ENCODE results near the gene COX8C. TPM values are rescaled to one million over a fixed set of nuclear protein-coding genes. Genes with fewer than 3 reads are reported as not detected.
A peak's percentile ranks its signal among the peaks of the same experiment; 100 is the strongest.

COX8C gene
- total and polyA plus RNA-seq, 2 experiments from 2014 or later: 0.73 TPM; not detected in 1

- peaks cover 68% of the 10 kb centered on the region for H3K9me3 Mint-ChIP-seq
- peak overlapping the region; percentile 37; the same call in 1 of the 3 replicates for H3K4me3 Mint-ChIP-seq
- peaks cover 58% of the 10 kb centered on the region for H3K36me3 Mint-ChIP-seq (ENCODE audit: low read depth)
- DNase-seq (ENCODE audit: low spot score) (no peak), ATAC-seq (no peak)
- TF ChIP-seq EZH2 (IDR thresholded peaks at IDR 0.05; ENCODE audit: low read depth, unreplicated experiment): no peak
- TF ChIP-seq NANOG (IDR thresholded peaks at IDR 0.05; ENCODE audit: borderline replicate concordance): no peak
- TF ChIP-seq POLR2AphosphoS5 (IDR thresholded peaks at IDR 0.05; ENCODE audit: low read depth): no peak
- no peak for TF ChIP-seq REST (IDR thresholded peaks at IDR 0.05; ENCODE audit: unreplicated experiment)
- TF ChIP-seq ZNF331 (CRISPR knock-in tag; IDR thresholded peaks at IDR 0.05; ENCODE audit: low read depth): no peak
- TF ChIP-seq, protein P1, sequence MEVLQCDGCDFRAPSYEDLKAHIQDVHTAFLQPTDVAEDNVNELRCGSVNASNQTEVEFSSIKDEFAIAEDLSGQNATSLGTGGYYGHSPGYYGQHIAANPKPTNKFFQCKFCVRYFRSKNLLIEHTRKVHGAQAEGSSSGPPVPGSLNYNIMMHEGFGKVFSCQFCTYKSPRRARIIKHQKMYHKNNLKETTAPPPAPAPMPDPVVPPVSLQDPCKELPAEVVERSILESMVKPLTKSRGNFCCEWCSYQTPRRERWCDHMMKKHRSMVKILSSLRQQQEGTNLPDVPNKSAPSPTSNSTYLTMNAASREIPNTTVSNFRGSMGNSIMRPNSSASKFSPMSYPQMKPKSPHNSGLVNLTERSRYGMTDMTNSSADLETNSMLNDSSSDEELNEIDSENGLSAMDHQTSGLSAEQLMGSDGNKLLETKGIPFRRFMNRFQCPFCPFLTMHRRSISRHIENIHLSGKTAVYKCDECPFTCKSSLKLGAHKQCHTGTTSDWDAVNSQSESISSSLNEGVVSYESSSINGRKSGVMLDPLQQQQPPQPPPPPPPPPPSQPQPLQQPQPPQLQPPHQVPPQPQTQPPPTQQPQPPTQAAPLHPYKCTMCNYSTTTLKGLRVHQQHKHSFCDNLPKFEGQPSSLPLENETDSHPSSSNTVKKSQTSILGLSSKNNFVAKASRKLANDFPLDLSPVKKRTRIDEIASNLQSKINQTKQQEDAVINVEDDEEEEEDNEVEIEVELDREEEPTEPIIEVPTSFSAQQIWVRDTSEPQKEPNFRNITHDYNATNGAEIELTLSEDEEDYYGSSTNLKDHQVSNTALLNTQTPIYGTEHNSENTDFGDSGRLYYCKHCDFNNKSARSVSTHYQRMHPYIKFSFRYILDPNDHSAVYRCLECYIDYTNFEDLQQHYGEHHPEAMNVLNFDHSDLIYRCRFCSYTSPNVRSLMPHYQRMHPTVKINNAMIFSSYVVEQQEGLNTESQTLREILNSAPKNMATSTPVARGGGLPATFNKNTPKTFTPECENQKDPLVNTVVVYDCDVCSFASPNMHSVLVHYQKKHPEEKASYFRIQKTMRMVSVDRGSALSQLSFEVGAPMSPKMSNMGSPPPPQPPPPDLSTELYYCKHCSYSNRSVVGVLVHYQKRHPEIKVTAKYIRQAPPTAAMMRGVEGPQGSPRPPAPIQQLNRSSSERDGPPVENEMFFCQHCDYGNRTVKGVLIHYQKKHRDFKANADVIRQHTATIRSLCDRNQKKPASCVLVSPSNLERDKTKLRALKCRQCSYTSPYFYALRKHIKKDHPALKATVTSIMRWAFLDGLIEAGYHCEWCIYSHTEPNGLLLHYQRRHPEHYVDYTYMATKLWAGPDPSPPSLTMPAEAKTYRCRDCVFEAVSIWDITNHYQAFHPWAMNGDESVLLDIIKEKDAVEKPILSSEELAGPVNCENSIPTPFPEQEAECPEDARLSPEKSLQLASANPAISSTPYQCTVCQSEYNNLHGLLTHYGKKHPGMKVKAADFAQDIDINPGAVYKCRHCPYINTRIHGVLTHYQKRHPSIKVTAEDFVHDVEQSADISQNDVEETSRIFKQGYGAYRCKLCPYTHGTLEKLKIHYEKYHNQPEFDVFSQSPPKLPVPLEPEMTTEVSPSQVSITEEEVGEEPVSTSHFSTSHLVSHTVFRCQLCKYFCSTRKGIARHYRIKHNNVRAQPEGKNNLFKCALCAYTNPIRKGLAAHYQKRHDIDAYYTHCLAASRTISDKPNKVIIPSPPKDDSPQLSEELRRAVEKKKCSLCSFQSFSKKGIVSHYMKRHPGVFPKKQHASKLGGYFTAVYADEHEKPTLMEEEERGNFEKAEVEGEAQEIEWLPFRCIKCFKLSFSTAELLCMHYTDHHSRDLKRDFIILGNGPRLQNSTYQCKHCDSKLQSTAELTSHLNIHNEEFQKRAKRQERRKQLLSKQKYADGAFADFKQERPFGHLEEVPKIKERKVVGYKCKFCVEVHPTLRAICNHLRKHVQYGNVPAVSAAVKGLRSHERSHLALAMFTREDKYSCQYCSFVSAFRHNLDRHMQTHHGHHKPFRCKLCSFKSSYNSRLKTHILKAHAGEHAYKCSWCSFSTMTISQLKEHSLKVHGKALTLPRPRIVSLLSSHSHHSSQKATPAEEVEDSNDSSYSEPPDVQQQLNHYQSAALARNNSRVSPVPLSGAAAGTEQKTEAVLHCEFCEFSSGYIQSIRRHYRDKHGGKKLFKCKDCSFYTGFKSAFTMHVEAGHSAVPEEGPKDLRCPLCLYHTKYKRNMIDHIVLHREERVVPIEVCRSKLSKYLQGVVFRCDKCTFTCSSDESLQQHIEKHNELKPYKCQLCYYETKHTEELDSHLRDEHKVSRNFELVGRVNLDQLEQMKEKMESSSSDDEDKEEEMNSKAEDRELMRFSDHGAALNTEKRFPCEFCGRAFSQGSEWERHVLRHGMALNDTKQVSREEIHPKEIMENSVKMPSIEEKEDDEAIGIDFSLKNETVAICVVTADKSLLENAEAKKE (CRISPR knock-in tag; IDR thresholded peaks at IDR 0.05): no peak
- TF ChIP-seq EZH2phosphoT487 (IDR thresholded peaks at IDR 0.05; ENCODE audit: unreplicated experiment): no peak
- no peak for TF ChIP-seq ZNF114 (CRISPR knock-in tag; IDR thresholded peaks at IDR 0.05)
- no peak for TF ChIP-seq ETS1 (IDR thresholded peaks at IDR 0.05)
- TF ChIP-seq CTCF (conservative IDR thresholded peaks at IDR 0.05; ENCODE audit: low read depth in 2 of 2): no peak
- TF ChIP-seq JUNB (IDR thresholded peaks at IDR 0.05; ENCODE audit: unreplicated experiment): no peak
- TF ChIP-seq CREB1 (CRISPR knock-in tag; IDR thresholded peaks at IDR 0.05; ENCODE audit: low read depth): no peak
- no peak for TF ChIP-seq STAT1 (IDR thresholded peaks at IDR 0.05; ENCODE audit: unreplicated experiment)
- Histone ChIP-seq H3K9me2 (ENCODE audit: insufficient read depth) (peaks cover 9% of the 10 kb centered on the region), H3K27ac (ENCODE audit: low read depth) (peak overlapping the region; percentile 97), H3K4me3 (peak overlapping the region; percentile 13; the same call in 1 of the 2 replicates), H3K4me2 (peak overlapping the region; percentile 58), H3K36me3 (ENCODE audit: insufficient read depth) (peaks cover 15% of the 10 kb centered on the region; the same call in 1 of the 2 replicates), H4K20me1 (replicated peaks; ENCODE audit: insufficient read depth) (no peaks in the 10 kb centered on the region), H3K4me1 (ENCODE audit: insufficient read depth) (peaks cover 29% of the 10 kb centered on the region), H3K27me3 (ENCODE audit: insufficient read depth) (no peaks in the 10 kb centered on the region), H3K79me2 (replicated peaks; ENCODE audit: insufficient read depth) (no peaks in the 10 kb centered on the region), H3F3A (replicated peaks; ENCODE audit: low read depth) (peaks cover 10% of the 10 kb centered on the region; the same call in 1 of the 2 replicates), H2AFZ (no peak overlapping the region)
- H3K27me3 Mint-ChIP-seq (ENCODE audit: insufficient read depth, low read depth, poor library complexity): peaks cover 8% of the 10 kb centered on the region
- H3K27ac Mint-ChIP-seq: peak overlapping the region; percentile 94
- peaks cover 24% of the 10 kb centered on the region for H3K4me1 Mint-ChIP-seq
Observed at GRCh38 chr14:93343266-93343665, 3.7 kb upstream of the COX8C start.

All from GM23338 (cell line).